AG10803 (cell line): ENCODE results near the gene PLEKHO1.
"Not testable (repeated sequence)": the region's sequence is repeated elsewhere in the genome, so short reads cannot be mapped to it uniquely, and the experiment has no call there.

Experiments used
- DNase-seq: peaks from one replicate; pipeline ENCODE4 v3.0.0; 2010; ENCODE audit warnings: low read depth
- H3K4me3 ChIP-seq: 2 replicates; pipeline ENCODE4 v1.5.1; 2011; ENCODE audit warnings: mild to moderate bottlenecking, low read length, control low read depth
- CTCF ChIP-seq: conservative IDR thresholded peaks from 2 replicates; pipeline ENCODE4 v1.5.1; 2011; ENCODE audit warnings: mild to moderate bottlenecking, low read length, control low read depth, inconsistent platforms

Gene PLEKHO1

GRCh38 chr1:150186789-150187559, 37.3 kb downstream of the PLEKHO1 start:
- DNase-seq = peak; percentile 68
- peak overlapping the region; percentile 44 for H3K4me3 ChIP-seq
- TF ChIP-seq CTCF = peak; percentile 35

- no peak overlapping the region for H3K4me3 ChIP-seq
- DNase-seq = no peak
- no peak for TF ChIP-seq CTCF
Measured at GRCh38 chr1:150187560-150187931, 37.8 kb downstream of the PLEKHO1 start.

GRCh38 chr1:150192012-150192411, 42.3 kb downstream of the PLEKHO1 start:
- no peak for TF ChIP-seq CTCF
- no peak overlapping the region for H3K4me3 ChIP-seq
- DNase-seq = peak; percentile 74

- TF ChIP-seq CTCF = no peak
- no peak overlapping the region for H3K4me3 ChIP-seq
- DNase-seq = peak; percentile 67
Measured at GRCh38 chr1:150194381-150195031, 44.8 kb downstream of the PLEKHO1 start.

- H3K4me3 ChIP-seq = no peak overlapping the region
- no peak for DNase-seq
Measured at GRCh38 chr1:150196417-150196816, 46.7 kb downstream of the PLEKHO1 start.

GRCh38 chr1:150207281-150207971, 57.7 kb downstream of the PLEKHO1 start:
- no peak overlapping the region for H3K4me3 ChIP-seq
- no peak for TF ChIP-seq CTCF
- DNase-seq = no peak

More at GRCh38 chr1:150196417-150196816, 46.7 kb downstream of the PLEKHO1 start:
- TF ChIP-seq CTCF = no peak

- not testable (repeated sequence) for H3K4me3 ChIP-seq
Measured at GRCh38 chr1:150208460-150208859, 58.7 kb downstream of the PLEKHO1 start.

More at GRCh38 chr1:150208460-150208859, 58.7 kb downstream of the PLEKHO1 start:
- not testable (repeated sequence) for DNase-seq
